ENCODE measurements around the gene XIRP2.

- TF ChIP-seq EZH2 (IDR thresholded peaks at IDR 0.05): no peak
- TF ChIP-seq CTCF (IDR thresholded peaks at IDR 0.05): no peak
Measured at GRCh38 chr2:166961933-166962332, 73.7 kb downstream of the XIRP2 start.

All from neural progenitor cell (in vitro differentiated cells).